Embryonic facial prominence (tissue), 1 donor: ENCODE data around the gene CISH.
A peak's percentile ranks its signal among the peaks of the same experiment; 100 is the strongest.

Experiments
- DNase-seq: peaks from one replicate; pipeline ENCODE4 v3.0.0-alpha.2; 2016; ENCODE audit errors: extremely low spot score

Gene CISH

GRCh38 chr3:50612970-50613846 lies 1.6 kb upstream of the CISH start:
- DNase-seq = no peak

- no peak for DNase-seq
Observed at GRCh38 chr3:50612234-50612882, 784 bp upstream of the CISH start.

GRCh38 chr3:50610992-50611463 lies 546 bp downstream of the CISH start:
- DNase-seq = no peak

- no peak for DNase-seq
Observed at GRCh38 chr3:50610181-50610971, 1.2 kb downstream of the CISH start.

- no peak for DNase-seq
Observed at GRCh38 chr3:50609763-50610085, 1.9 kb downstream of the CISH start.

GRCh38 chr3:50609071-50609762 lies 2.4 kb downstream of the CISH start:
- DNase-seq = no peak

- no peak for DNase-seq
Observed at GRCh38 chr3:50608278-50608677, 3.3 kb downstream of the CISH start.

- DNase-seq = no peak
Observed at GRCh38 chr3:50607271-50608091, 4.1 kb downstream of the CISH start.

- DNase-seq = no peak
Observed at GRCh38 chr3:50606596-50606995, 5.0 kb downstream of the CISH start.

GRCh38 chr3:50605901-50606326 lies 5.7 kb downstream of the CISH start:
- no peak for DNase-seq

GRCh38 chr3:50604628-50605588 lies 6.7 kb downstream of the CISH start:
- no peak for DNase-seq

GRCh38 chr3:50604110-50604621 lies 7.4 kb downstream of the CISH start:
- DNase-seq = no peak

GRCh38 chr3:50603261-50604109 lies 8.1 kb downstream of the CISH start:
- no peak for DNase-seq

GRCh38 chr3:50602595-50603191 lies 8.9 kb downstream of the CISH start:
- DNase-seq = no peak

GRCh38 chr3:50600841-50601591 lies 10.6 kb downstream of the CISH start:
- DNase-seq = peak; percentile 88

GRCh38 chr3:50600141-50600753 lies 11.3 kb downstream of the CISH start:
- no peak for DNase-seq

GRCh38 chr3:50599716-50600118 lies 11.9 kb downstream of the CISH start:
- no peak for DNase-seq
